Measurements from ENCODE around the gene RAD18.

- TF ChIP-seq, protein P1, sequence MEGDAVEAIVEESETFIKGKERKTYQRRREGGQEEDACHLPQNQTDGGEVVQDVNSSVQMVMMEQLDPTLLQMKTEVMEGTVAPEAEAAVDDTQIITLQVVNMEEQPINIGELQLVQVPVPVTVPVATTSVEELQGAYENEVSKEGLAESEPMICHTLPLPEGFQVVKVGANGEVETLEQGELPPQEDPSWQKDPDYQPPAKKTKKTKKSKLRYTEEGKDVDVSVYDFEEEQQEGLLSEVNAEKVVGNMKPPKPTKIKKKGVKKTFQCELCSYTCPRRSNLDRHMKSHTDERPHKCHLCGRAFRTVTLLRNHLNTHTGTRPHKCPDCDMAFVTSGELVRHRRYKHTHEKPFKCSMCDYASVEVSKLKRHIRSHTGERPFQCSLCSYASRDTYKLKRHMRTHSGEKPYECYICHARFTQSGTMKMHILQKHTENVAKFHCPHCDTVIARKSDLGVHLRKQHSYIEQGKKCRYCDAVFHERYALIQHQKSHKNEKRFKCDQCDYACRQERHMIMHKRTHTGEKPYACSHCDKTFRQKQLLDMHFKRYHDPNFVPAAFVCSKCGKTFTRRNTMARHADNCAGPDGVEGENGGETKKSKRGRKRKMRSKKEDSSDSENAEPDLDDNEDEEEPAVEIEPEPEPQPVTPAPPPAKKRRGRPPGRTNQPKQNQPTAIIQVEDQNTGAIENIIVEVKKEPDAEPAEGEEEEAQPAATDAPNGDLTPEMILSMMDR (IDR thresholded peaks at IDR 0.05) = peak; percentile 94 to 100 (median 96)
- TF ChIP-seq POLR2A (IDR thresholded peaks at IDR 0.05) = no peak
These were observed 7.8 kb upstream of the RAD18 start for GRCh38 chr3:8970971-8971589.
